SK-N-SH (cell line): Measurements from ENCODE around the gene FAM120A. TPM values are rescaled to one million over a fixed set of nuclear protein-coding genes. Genes with fewer than 3 reads are reported as not detected.

Experiments used
- CTCF ChIA-PET: fragments of 300-600, 350-600 bp; formaldehyde crosslinking; extraction: SDS; loops from one replicate; lab custom pipeline; 2021; lab: Yijun Ruan, JAX
- POLR2A ChIA-PET: fragments of 350-600 bp; sonication (Branson Sonifier 250); formaldehyde crosslinking; extraction: SDS; loops from one replicate; lab custom pipeline; 2020; ENCODE audit warnings: antibody characterized with exemption, inconsistent platforms; lab: Yijun Ruan, JAX
- DNase-seq: peaks from one replicate; pipeline ENCODE4 v3.0.0; 2012
- H2AFZ ChIP-seq: fragments of 200-600 bp; sonication (generic); 2 replicates; pipeline ENCODE4 v1.8.1; 2016; ENCODE audit warnings: antibody characterized with exemption, mild to moderate bottlenecking, low read depth
- H3F3A ChIP-seq: fragments of 200-600 bp; sonication (generic); replicated peaks from 2 replicates; pipeline ENCODE3; 2016; ENCODE audit warnings: antibody characterized with exemption, mild to moderate bottlenecking; ENCODE audit not compliant: insufficient read depth
- H3K27ac ChIP-seq, 2 experiments: fragments of 200-500 bp in 1 of 2; fragments of 200-600 bp in 1 of 2; sonication (Bioruptor generic) in 1 of 2; sonication (generic), shearing (Covaris generic) in 1 of 2; 2 replicates each; pipeline versions ENCODE4 v1.5.1 to v1.6.1; 2014 to 2016; ENCODE audit warnings: low read depth in 2 of 2, inconsistent platforms in 1 of 2, low read length in 1 of 2, mild to moderate bottlenecking in 1 of 2, mixed read lengths in 1 of 2
- H3K27me3 ChIP-seq: fragments of 200-600 bp; sonication (generic), shearing (Covaris generic); 2 replicates; pipeline ENCODE4 v1.6.1; 2016; ENCODE audit warnings: mixed run types; ENCODE audit not compliant: insufficient read depth
- H3K36me3 ChIP-seq, 2 experiments: fragments of 200-500 bp in 1 of 2; fragments of 200-600 bp in 1 of 2; sonication (Bioruptor generic) in 1 of 2; sonication (generic) in 1 of 2; replicated peaks in 1 of 2; 2 replicates each; pipeline versions ENCODE3 to v1.5.1; 2014 to 2016; ENCODE audit warnings: low read length in 1 of 2, mild to moderate bottlenecking in 1 of 2; ENCODE audit not compliant: insufficient read depth in 2 of 2, control insufficient read depth in 1 of 2
- H3K4me1 ChIP-seq, 2 experiments: fragments of 200-500 bp in 1 of 2; fragments of 200-600 bp in 1 of 2; sonication (Bioruptor generic) in 1 of 2; sonication (generic), shearing (Covaris generic) in 1 of 2; 2 replicates each; pipeline versions ENCODE4 v1.5.1 to v1.6.1; 2014 to 2016; ENCODE audit warnings: low read depth in 1 of 2, low read length in 1 of 2, mixed run types in 1 of 2; ENCODE audit not compliant: insufficient read depth in 2 of 2, control insufficient read depth in 1 of 2
- H3K4me2 ChIP-seq: fragments of 200-600 bp; sonication (generic), shearing (Covaris generic); 2 replicates; pipeline ENCODE4 v1.6.1; 2017; ENCODE audit warnings: mixed run types
- H3K4me3 ChIP-seq, 2 experiments: fragments of 200-500 bp in 1 of 2; fragments of 200-600 bp in 1 of 2; sonication (Bioruptor generic) in 1 of 2; sonication (generic), shearing (Covaris generic) in 1 of 2; 2 replicates each; pipeline versions ENCODE4 v1.5.1 to v1.8.1; 2014 to 2016; ENCODE audit warnings: low read depth in 2 of 2, inconsistent platforms in 1 of 2, low read length in 1 of 2, mild to moderate bottlenecking in 1 of 2, mixed read lengths in 1 of 2, moderate library complexity in 1 of 2
- H3K79me2 ChIP-seq: fragments of 200-600 bp; sonication (generic); 2 replicates; pipeline ENCODE4 v1.8.1; 2017; ENCODE audit warnings: mild to moderate bottlenecking; ENCODE audit not compliant: insufficient read depth
- H3K9ac ChIP-seq: fragments of 200-600 bp; sonication (generic); 2 replicates; pipeline ENCODE4 v1.6.1; 2017; ENCODE audit warnings: mixed run types
- H3K9me2 ChIP-seq: fragments of 200-600 bp; sonication (generic); 2 replicates; pipeline ENCODE4 v1.6.1; 2017; ENCODE audit warnings: mixed run types
- H3K9me3 ChIP-seq: fragments of 200-600 bp; sonication (generic); 2 replicates; pipeline ENCODE4 v1.6.1; 2017; ENCODE audit warnings: mixed run types, mild to moderate bottlenecking, moderate library complexity
- H4K20me1 ChIP-seq: fragments of 200-600 bp; sonication (generic); 2 replicates; pipeline ENCODE4 v1.6.1; 2017; ENCODE audit warnings: mild to moderate bottlenecking, mixed run types; ENCODE audit not compliant: insufficient read depth
- CHD2 ChIP-seq: fragments of 150-350 bp; IDR thresholded peaks from 2 replicates; pipeline ENCODE4 v1.6.1; 2018; ENCODE audit warnings: low read length; ENCODE audit not compliant: partially characterized antibody
- ELF1 ChIP-seq: IDR thresholded peaks from 2 replicates; pipeline ENCODE4 v1.4.0; 2012
- EP300 ChIP-seq, 2 experiments: IDR thresholded peaks; 2 replicates each; pipeline versions ENCODE4 v1.4.0 to v1.6.1; 2012; ENCODE audit warnings: borderline replicate concordance in 1 of 2, low read depth in 1 of 2, low read length in 1 of 2
- FOXM1 ChIP-seq: IDR thresholded peaks from 2 replicates; pipeline ENCODE4 v1.4.0; 2012; ENCODE audit warnings: low read depth, mild to moderate bottlenecking
- GABPA ChIP-seq: IDR thresholded peaks from 2 replicates; pipeline ENCODE4 v1.4.0; 2012; ENCODE audit warnings: low read depth, mild to moderate bottlenecking
- GATA2 ChIP-seq: sonication (generic); formaldehyde crosslinking; IDR thresholded peaks from 2 replicates; pipeline ENCODE4 v1.5.0; 2020; ENCODE audit warnings: mild to moderate bottlenecking, missing genetic modification reagents
- JUND ChIP-seq: IDR thresholded peaks from 2 replicates; pipeline ENCODE4 v1.4.0; 2012
- MXI1 ChIP-seq: IDR thresholded peaks from 2 replicates; pipeline ENCODE4 v1.6.1; 2012; ENCODE audit warnings: mild to moderate bottlenecking, low read depth, low read length, improper control_type of control experiment
- NFIC ChIP-seq: IDR thresholded peaks from 2 replicates; pipeline ENCODE4 v1.4.0; 2012; ENCODE audit warnings: borderline replicate concordance
- POLR2AphosphoS5 ChIP-seq: IDR thresholded peaks from 2 replicates; pipeline ENCODE4 v1.6.1; 2012; ENCODE audit warnings: low read depth, low read length
- RAD21 ChIP-seq: IDR thresholded peaks from 2 replicates; pipeline ENCODE4 v1.6.1; 2012; ENCODE audit warnings: mild to moderate bottlenecking, low read length
- RCOR1 ChIP-seq: fragments of 150-350 bp; IDR thresholded peaks from 2 replicates; pipeline ENCODE4 v1.6.1; 2017; ENCODE audit warnings: antibody characterized with exemption, low read length
- RFX5 ChIP-seq: IDR thresholded peaks from 2 replicates; pipeline ENCODE4 v1.6.1; 2012; ENCODE audit warnings: mild to moderate bottlenecking, improper control_type of control experiment, low read length
- RXRA ChIP-seq: IDR thresholded peaks from 2 replicates; pipeline ENCODE4 v1.4.0; 2012; ENCODE audit warnings: low read depth, mild to moderate bottlenecking, borderline replicate concordance
- TAF1 ChIP-seq: IDR thresholded peaks from 2 replicates; pipeline ENCODE4 v1.6.1; 2012; ENCODE audit warnings: low read depth, mild to moderate bottlenecking, low read length, moderate library complexity, borderline replicate concordance
- TCF12 ChIP-seq: IDR thresholded peaks from 2 replicates; pipeline ENCODE4 v1.4.0; 2012
- TEAD4 ChIP-seq: IDR thresholded peaks from 2 replicates; pipeline ENCODE4 v1.4.0; 2012; ENCODE audit warnings: mild to moderate bottlenecking, borderline replicate concordance; ENCODE audit not compliant: insufficient read depth
- YY1 ChIP-seq: IDR thresholded peaks from 2 replicates; pipeline ENCODE4 v1.4.0; 2012; ENCODE audit warnings: low read depth, mild to moderate bottlenecking
- WGBS: methylation state at CpG from one replicate; pipeline ENCODE4 v1.1.6; 2017; ENCODE audit warnings: low lambda C conversion rate; 5-methylcytosine and 5-hydroxymethylcytosine counted together
- polyA plus RNA-seq, 3 experiments: library from polyadenylated mRNA; depleted of rRNA; stranded (reverse); fragments of >200 nt; gene quantifications; 2 replicates each; pipeline ENCODE4 v1.2.3, GENCODE V29; 2012
- TF ChIP-seq, protein P1 (sequence below): IDR thresholded peaks from 2 replicates; pipeline ENCODE4; 2012
- TF ChIP-seq, protein P2 (sequence below): fragments of 150-350 bp; IDR thresholded peaks from 2 replicates; pipeline ENCODE4 v1.6.1; 2017; ENCODE audit warnings: antibody characterized with exemption, low read length, low read depth, borderline replicate concordance
- TF ChIP-seq, protein P3 (sequence below): IDR thresholded peaks from 2 replicates; pipeline ENCODE4 v1.4.0; 2012; ENCODE audit warnings: low read depth, borderline replicate concordance
- TF ChIP-seq, protein P4 (sequence below): IDR thresholded peaks from 2 replicates; pipeline ENCODE4 v1.4.0; 2012; ENCODE audit warnings: low read depth, borderline replicate concordance
- TF ChIP-seq, protein P5 (sequence below): fragments of 150-350 bp; IDR thresholded peaks from 2 replicates; pipeline ENCODE4 v1.6.1; 2016; ENCODE audit warnings: mild to moderate bottlenecking, low read depth, low read length

The FAM120A gene
- polyA plus RNA-seq, 1 of the 3 experiments (the other 2 are of a cell fraction), result 58.6 TPM

DNA sequence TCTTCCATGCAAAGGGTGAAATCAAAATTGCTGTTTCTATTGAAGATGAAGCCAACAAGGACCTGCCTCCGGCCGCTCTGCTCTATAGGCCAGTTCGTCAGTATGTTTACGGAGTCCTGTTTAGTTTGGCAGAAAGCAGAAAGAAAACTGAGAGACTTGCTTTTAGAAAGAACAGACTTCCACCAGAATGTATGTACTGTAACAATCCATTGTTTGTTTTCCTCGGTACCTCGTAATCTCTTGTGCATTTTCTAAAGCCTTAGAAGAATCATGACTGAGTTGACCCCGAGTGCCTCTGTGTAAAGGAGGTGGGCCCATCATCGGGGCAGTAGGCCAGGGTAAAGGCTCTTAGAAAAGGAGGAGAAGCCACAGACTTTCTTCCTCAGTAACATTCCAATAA lies 80.7 kb downstream of the FAM120A start:
- Histone ChIP-seq H3K27me3 (no peaks in the 10 kb centered on the region), H3K4me3 (no peak overlapping the region), H2AFZ (no peak overlapping the region), H3K9me3 (no peaks in the 10 kb centered on the region), H3K4me1 (no peaks in the 10 kb centered on the region; a peak in 1 of 4 replicates), H3K9ac (no peak overlapping the region), H3K9me2 (no peaks in the 10 kb centered on the region), H3K36me3 (peaks cover 62 to 69% of the 10 kb centered on the region in 2 experiments), H3K79me2 (peaks cover 9% of the 10 kb centered on the region; the same call in 1 of the 2 replicates), H3K27ac (no peak overlapping the region), H3F3A (no peaks in the 10 kb centered on the region), H4K20me1 (no peaks in the 10 kb centered on the region), H3K4me2 (no peak overlapping the region)
- no peak for DNase-seq
- WGBS, result 96% methylated on average over 8 of the region's 8 CpGs
- ChIA-PET CTCF (no interaction called here), POLR2A (no interaction called here)
- TF ChIP-seq, protein P1, sequence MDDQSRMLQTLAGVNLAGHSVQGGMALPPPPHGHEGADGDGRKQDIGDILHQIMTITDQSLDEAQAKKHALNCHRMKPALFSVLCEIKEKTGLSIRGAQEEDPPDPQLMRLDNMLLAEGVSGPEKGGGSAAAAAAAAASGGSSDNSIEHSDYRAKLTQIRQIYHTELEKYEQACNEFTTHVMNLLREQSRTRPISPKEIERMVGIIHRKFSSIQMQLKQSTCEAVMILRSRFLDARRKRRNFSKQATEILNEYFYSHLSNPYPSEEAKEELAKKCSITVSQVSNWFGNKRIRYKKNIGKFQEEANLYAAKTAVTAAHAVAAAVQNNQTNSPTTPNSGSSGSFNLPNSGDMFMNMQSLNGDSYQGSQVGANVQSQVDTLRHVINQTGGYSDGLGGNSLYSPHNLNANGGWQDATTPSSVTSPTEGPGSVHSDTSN, result no peak
- TF ChIP-seq RCOR1 (no peak), GATA2 (CRISPR knock-in tag) (no peak), MXI1 (no peak), RFX5 (no peak), RXRA (no peak)
- TF ChIP-seq, protein P2, sequence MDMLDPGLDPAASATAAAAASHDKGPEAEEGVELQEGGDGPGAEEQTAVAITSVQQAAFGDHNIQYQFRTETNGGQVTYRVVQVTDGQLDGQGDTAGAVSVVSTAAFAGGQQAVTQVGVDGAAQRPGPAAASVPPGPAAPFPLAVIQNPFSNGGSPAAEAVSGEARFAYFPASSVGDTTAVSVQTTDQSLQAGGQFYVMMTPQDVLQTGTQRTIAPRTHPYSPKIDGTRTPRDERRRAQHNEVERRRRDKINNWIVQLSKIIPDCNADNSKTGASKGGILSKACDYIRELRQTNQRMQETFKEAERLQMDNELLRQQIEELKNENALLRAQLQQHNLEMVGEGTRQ, result no peak
- TF ChIP-seq, all 33 proteins: peak for 0

DNA sequence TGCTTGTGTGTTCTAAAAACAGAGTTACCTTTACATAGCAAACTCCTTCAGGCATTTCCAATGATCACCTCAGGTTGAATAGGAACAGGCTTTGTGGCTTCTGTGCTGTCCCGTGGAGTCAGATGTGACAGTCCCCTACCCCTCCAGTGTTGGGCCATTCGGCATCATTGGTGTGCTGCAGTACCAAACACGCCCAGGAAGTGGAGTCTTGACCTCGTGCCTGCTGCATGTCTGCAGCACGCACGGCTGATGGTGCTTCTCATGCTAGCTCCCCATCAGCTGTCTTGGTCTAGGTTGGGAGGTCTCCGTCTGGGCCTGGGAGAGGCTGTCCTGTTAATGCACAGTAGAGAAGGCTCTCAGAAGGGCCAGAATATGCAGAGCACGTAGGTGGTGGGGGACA lies 82.4 kb downstream of the FAM120A start:
- Histone ChIP-seq H3K4me2 (no peak overlapping the region), H3F3A (no peaks in the 10 kb centered on the region), H3K36me3 (peaks cover 62 to 66% of the 10 kb centered on the region in 2 experiments), H3K27ac (no peak overlapping the region), H3K79me2 (peaks cover 9% of the 10 kb centered on the region; the same call in 1 of the 2 replicates), H3K9me2 (no peaks in the 10 kb centered on the region), H4K20me1 (no peaks in the 10 kb centered on the region), H2AFZ (no peak overlapping the region), H3K4me1 (no peaks in the 10 kb centered on the region; a peak in 1 of 4 replicates), H3K27me3 (no peaks in the 10 kb centered on the region), H3K9ac (no peak overlapping the region), H3K4me3 (no peak overlapping the region), H3K9me3 (no peaks in the 10 kb centered on the region)
- CTCF ChIA-PET, result no interaction called here
- POLR2A ChIA-PET, result no interaction called here
- TF ChIP-seq, protein P3, sequence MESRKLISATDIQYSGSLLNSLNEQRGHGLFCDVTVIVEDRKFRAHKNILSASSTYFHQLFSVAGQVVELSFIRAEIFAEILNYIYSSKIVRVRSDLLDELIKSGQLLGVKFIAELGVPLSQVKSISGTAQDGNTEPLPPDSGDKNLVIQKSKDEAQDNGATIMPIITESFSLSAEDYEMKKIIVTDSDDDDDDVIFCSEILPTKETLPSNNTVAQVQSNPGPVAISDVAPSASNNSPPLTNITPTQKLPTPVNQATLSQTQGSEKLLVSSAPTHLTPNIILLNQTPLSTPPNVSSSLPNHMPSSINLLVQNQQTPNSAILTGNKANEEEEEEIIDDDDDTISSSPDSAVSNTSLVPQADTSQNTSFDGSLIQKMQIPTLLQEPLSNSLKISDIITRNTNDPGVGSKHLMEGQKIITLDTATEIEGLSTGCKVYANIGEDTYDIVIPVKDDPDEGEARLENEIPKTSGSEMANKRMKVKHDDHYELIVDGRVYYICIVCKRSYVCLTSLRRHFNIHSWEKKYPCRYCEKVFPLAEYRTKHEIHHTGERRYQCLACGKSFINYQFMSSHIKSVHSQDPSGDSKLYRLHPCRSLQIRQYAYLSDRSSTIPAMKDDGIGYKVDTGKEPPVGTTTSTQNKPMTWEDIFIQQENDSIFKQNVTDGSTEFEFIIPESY, result no peak
- TF ChIP-seq RAD21 (no peak), CHD2 (no peak), EP300 (IDR thresholded peaks at IDR 0.05; ENCODE audit: borderline replicate concordance in 1 of 2, low read depth in 1 of 2, low read length in 1 of 2) (no peak), JUND (no peak), GABPA (no peak), POLR2AphosphoS5 (no peak), TCF12 (no peak), YY1 (no peak), ELF1 (no peak), RXRA (no peak), NFIC (no peak), RFX5 (no peak), FOXM1 (no peak), TEAD4 (no peak), TAF1 (no peak), MXI1 (no peak)
- TF ChIP-seq, protein P1, result no peak
- TF ChIP-seq, protein P4, sequence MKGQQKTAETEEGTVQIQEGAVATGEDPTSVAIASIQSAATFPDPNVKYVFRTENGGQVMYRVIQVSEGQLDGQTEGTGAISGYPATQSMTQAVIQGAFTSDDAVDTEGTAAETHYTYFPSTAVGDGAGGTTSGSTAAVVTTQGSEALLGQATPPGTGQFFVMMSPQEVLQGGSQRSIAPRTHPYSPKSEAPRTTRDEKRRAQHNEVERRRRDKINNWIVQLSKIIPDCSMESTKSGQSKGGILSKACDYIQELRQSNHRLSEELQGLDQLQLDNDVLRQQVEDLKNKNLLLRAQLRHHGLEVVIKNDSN, result no peak
- TF ChIP-seq, protein P5, sequence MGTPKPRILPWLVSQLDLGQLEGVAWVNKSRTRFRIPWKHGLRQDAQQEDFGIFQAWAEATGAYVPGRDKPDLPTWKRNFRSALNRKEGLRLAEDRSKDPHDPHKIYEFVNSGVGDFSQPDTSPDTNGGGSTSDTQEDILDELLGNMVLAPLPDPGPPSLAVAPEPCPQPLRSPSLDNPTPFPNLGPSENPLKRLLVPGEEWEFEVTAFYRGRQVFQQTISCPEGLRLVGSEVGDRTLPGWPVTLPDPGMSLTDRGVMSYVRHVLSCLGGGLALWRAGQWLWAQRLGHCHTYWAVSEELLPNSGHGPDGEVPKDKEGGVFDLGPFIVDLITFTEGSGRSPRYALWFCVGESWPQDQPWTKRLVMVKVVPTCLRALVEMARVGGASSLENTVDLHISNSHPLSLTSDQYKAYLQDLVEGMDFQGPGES, result no peak
- 93% methylated on average over 4 of the region's 8 CpGs for WGBS
- no peak for DNase-seq
